IMR-90 (cell line): ENCODE results near the gene GALNT3. TPM values are rescaled to one million over a fixed set of nuclear protein-coding genes. Genes with fewer than 3 reads are reported as not detected.

Experiments used
- ATAC-seq: fragments of 200-7000 bp; cut with Tn5 transposase; 2 replicates; pipeline ENCODE4 v1.9.1; 2020; ENCODE audit warnings: low read depth, mild to moderate bottlenecking, moderate library complexity
- BruUV-seq: library from RNA; stranded (reverse); fragments of 400-500 nt; replicated peaks from 2 replicates; lab custom pipeline; 2021; lab: Mats Ljungman, UMichigan
- CTCF ChIA-PET: fragments of 300-600 bp; formaldehyde crosslinking; extraction: SDS; loops from one replicate; lab custom pipeline; 2021; ENCODE audit warnings: antibody characterized with exemption; lab: Yijun Ruan, JAX
- POLR2A ChIA-PET: fragments of 300-600 bp; sonication (Branson Sonifier 250); formaldehyde crosslinking; loops from one replicate; lab custom pipeline; 2022; ENCODE audit warnings: antibody characterized with exemption; ENCODE audit not compliant: unreplicated experiment; lab: Charles Lee
- DNase-seq: peaks from one replicate; pipeline ENCODE4 v3.0.0; 2013
- H2AFZ ChIP-seq: replicated peaks from 2 replicates; pipeline ENCODE3; 2013; ENCODE audit warnings: low read length, mild to moderate bottlenecking; ENCODE audit not compliant: poor library complexity
- H2AK5ac ChIP-seq: 2 replicates; pipeline ENCODE4 v1.6.1; 2013; ENCODE audit warnings: low read depth, low read length, inconsistent platforms
- H2AK9ac ChIP-seq: replicated peaks from 2 replicates; pipeline ENCODE3; 2013; ENCODE audit warnings: mild to moderate bottlenecking, low read depth, low read length, moderate library complexity; ENCODE audit not compliant: poor library complexity
- H2BK120ac ChIP-seq: 2 replicates; pipeline ENCODE4 v1.6.1; 2013; ENCODE audit warnings: low read depth, low read length, inconsistent platforms
- H2BK15ac ChIP-seq: 3 replicates; pipeline ENCODE4 v1.6.1; 2013; ENCODE audit warnings: low read depth, low read length, inconsistent platforms
- H2BK20ac ChIP-seq: 2 replicates; pipeline ENCODE4 v1.6.1; 2013; ENCODE audit warnings: low read depth, mild to moderate bottlenecking, inconsistent platforms, low read length, moderate library complexity
- H2BK5ac ChIP-seq: 2 replicates; pipeline ENCODE4 v1.6.1; 2013; ENCODE audit warnings: mild to moderate bottlenecking, low read depth, low read length, inconsistent platforms; ENCODE audit not compliant: poor library complexity, severe bottlenecking
- H3K14ac ChIP-seq: replicated peaks from 2 replicates; pipeline ENCODE4 v1.6.1; 2013; ENCODE audit warnings: low read depth, low read length, inconsistent platforms
- H3K18ac ChIP-seq: 2 replicates; pipeline ENCODE4 v1.6.1; 2013; ENCODE audit warnings: low read depth, low read length, control low read depth
- H3K23ac ChIP-seq: 2 replicates; pipeline ENCODE4 v1.6.1; 2013; ENCODE audit warnings: low read depth, low read length, inconsistent platforms
- H3K27ac ChIP-seq: 2 replicates; pipeline ENCODE4 v1.5.1; 2013; ENCODE audit warnings: mild to moderate bottlenecking, control low read depth, low read length; ENCODE audit not compliant: insufficient read depth
- H3K27me3 ChIP-seq: 2 replicates; pipeline ENCODE4 v1.6.1; 2013; ENCODE audit warnings: low read length; ENCODE audit not compliant: control insufficient read depth, insufficient read depth
- H3K36me3 ChIP-seq: 2 replicates; pipeline ENCODE4 v1.6.1; 2013; ENCODE audit warnings: low read length, mixed read lengths; ENCODE audit not compliant: control insufficient read depth, insufficient read depth
- H3K4ac ChIP-seq: 2 replicates; pipeline ENCODE4 v1.6.1; 2013; ENCODE audit warnings: low read depth, low read length, inconsistent platforms
- H3K4me1 ChIP-seq: 2 replicates; pipeline ENCODE4 v1.6.1; 2013; ENCODE audit warnings: low read length, mixed read lengths; ENCODE audit not compliant: control insufficient read depth, insufficient read depth
- H3K4me2 ChIP-seq: 2 replicates; pipeline ENCODE4 v1.6.1; 2013; ENCODE audit warnings: low read depth, mild to moderate bottlenecking, control low read depth, low read length, moderate library complexity
- H3K4me3 ChIP-seq: 2 replicates; pipeline ENCODE4 v1.5.1; 2013; ENCODE audit warnings: low read depth, mild to moderate bottlenecking, control low read depth, low read length, moderate library complexity; ENCODE audit not compliant: insufficient read depth
- H3K56ac ChIP-seq: 2 replicates; pipeline ENCODE4 v1.6.1; 2013; ENCODE audit warnings: low read length, inconsistent platforms; ENCODE audit not compliant: insufficient read depth; ENCODE audit errors: extremely low read depth
- H3K79me1 ChIP-seq, 2 experiments: 2 replicates each; pipeline ENCODE4 v1.6.1; 2013; ENCODE audit warnings: low read length in 2 of 2, inconsistent platforms in 1 of 2, low read depth in 1 of 2
- H3K9ac ChIP-seq: 2 replicates; pipeline ENCODE4 v1.6.1; 2013; ENCODE audit warnings: low read depth, low read length, control low read depth
- H3K9me1 ChIP-seq: 2 replicates; pipeline ENCODE4 v1.6.1; 2013; ENCODE audit warnings: low read length, inconsistent platforms; ENCODE audit not compliant: insufficient read depth
- H3K9me3 ChIP-seq: 2 replicates; pipeline ENCODE4 v1.6.1; 2013; ENCODE audit warnings: low read length; ENCODE audit not compliant: control insufficient read depth, insufficient read depth
- H4K20me1 ChIP-seq: 2 replicates; pipeline ENCODE4 v1.6.1; 2013; ENCODE audit warnings: low read length, inconsistent platforms; ENCODE audit not compliant: insufficient read depth
- H4K5ac ChIP-seq: 2 replicates; pipeline ENCODE4 v1.6.1; 2013; ENCODE audit warnings: mild to moderate bottlenecking, low read depth, low read length, control low read depth
- H4K8ac ChIP-seq, 2 experiments: 2 replicates each; pipeline ENCODE4 v1.6.1; 2013; ENCODE audit warnings: low read depth in 2 of 2, low read length in 2 of 2, control low read depth in 1 of 2, inconsistent platforms in 1 of 2
- H4K91ac ChIP-seq: 2 replicates; pipeline ENCODE4 v1.6.1; 2013; ENCODE audit warnings: low read depth, low read length, inconsistent platforms; ENCODE audit not compliant: insufficient read depth
- BHLHE40 ChIP-seq: fragments of 150-350 bp; IDR thresholded peaks from 2 replicates; pipeline ENCODE4 v1.6.1; 2016; ENCODE audit warnings: mild to moderate bottlenecking, low read depth, low read length
- CEBPB ChIP-seq: IDR thresholded peaks from 2 replicates; pipeline ENCODE4 v1.6.1; 2012; ENCODE audit warnings: low read depth, low read length, improper control_type of control experiment
- ELK1 ChIP-seq: fragments of 150-350 bp; IDR thresholded peaks from 2 replicates; pipeline ENCODE4 v1.6.1; 2016; ENCODE audit warnings: low read depth, mild to moderate bottlenecking, low read length, moderate library complexity, borderline replicate concordance
- FOS ChIP-seq: fragments of 150-350 bp; IDR thresholded peaks from 2 replicates; pipeline ENCODE4 v1.6.1; 2016; ENCODE audit warnings: low read depth, low read length
- MAFK ChIP-seq: IDR thresholded peaks from 2 replicates; pipeline ENCODE4 v1.6.1; 2012; ENCODE audit warnings: low read depth, low read length, improper control_type of control experiment
- MAZ ChIP-seq: IDR thresholded peaks from 2 replicates; pipeline ENCODE4 v1.6.1; 2012; ENCODE audit warnings: low read depth, mild to moderate bottlenecking, low read length, improper control_type of control experiment, moderate library complexity, borderline replicate concordance
- NFE2L2 ChIP-seq: fragments of 150-350 bp; IDR thresholded peaks from 2 replicates; pipeline ENCODE4 v1.6.1; 2016; ENCODE audit warnings: low read depth, mild to moderate bottlenecking, low read length
- RAD21 ChIP-seq: IDR thresholded peaks from 2 replicates; pipeline ENCODE4 v1.6.1; 2012; ENCODE audit warnings: low read length, improper control_type of control experiment
- RCOR1 ChIP-seq: IDR thresholded peaks from 2 replicates; pipeline ENCODE4 v1.6.1; 2012; ENCODE audit warnings: mild to moderate bottlenecking, low read length, improper control_type of control experiment; ENCODE audit not compliant: insufficient replicate concordance
- SMC3 ChIP-seq: fragments of 150-350 bp; IDR thresholded peaks from 2 replicates; pipeline ENCODE4 v1.6.1; 2016; ENCODE audit warnings: low read depth, mild to moderate bottlenecking, antibody characterized with exemption, low read length, moderate library complexity
- USF2 ChIP-seq: fragments of 150-350 bp; IDR thresholded peaks from 2 replicates; pipeline ENCODE4 v1.6.1; 2017; ENCODE audit warnings: mild to moderate bottlenecking, antibody characterized with exemption, low read length, low read depth
- WGBS, 2 experiments: methylation state at CpG; one replicate each; pipeline versions ENCODE4 v1.1.5 to v1.1.7; 2013; ENCODE audit warnings: missing lambda C conversion rate in 2 of 2; ENCODE audit not compliant: insufficient read length in 1 of 2; ENCODE audit errors: extremely low coverage in 2 of 2; 5-methylcytosine and 5-hydroxymethylcytosine counted together
- dilution Hi-C: fragments of 300-500 bp; cut with HindIII; formaldehyde crosslinking; loops from one replicate; pipeline ENCODE4 v1.14.3; 2018; ENCODE audit warnings: low sequenced_read_pairs; ENCODE audit not compliant: unreplicated experiment
- in situ Hi-C: fragments of 300-500 bp; cut with MboI; formaldehyde crosslinking; loops from 3 replicates; pipeline ENCODE4 v1.14.3; 2019; ENCODE audit warnings: low sequenced_read_pairs, inconsistent platforms, mixed read lengths
- intact Hi-C: fragments of 100-400 bp; cut with micrococcal nuclease; formaldehyde crosslinking; loops from 2 replicates; pipeline ENCODE4 v1.10.0; 2022
- polyA plus RNA-seq, 3 experiments: library from polyadenylated mRNA; depleted of rRNA; stranded (reverse); fragments of >200 nt; gene quantifications; 2 replicates each; pipeline ENCODE4 v1.2.3, GENCODE V29; 2012; ENCODE audit warnings: low replicate concordance in 1 of 3
- total RNA-seq: library from RNA; depleted of rRNA; stranded (reverse); fragments of >200 nt; gene quantifications from 2 replicates; pipeline ENCODE4 v1.2.3, GENCODE V29; 2012

GALNT3 gene
- total and polyA plus RNA-seq, 2 of the 4 experiments (the other 2 are of a cell fraction), result 1.1 to 2.0 TPM

GRCh38 chr2:165820296-165820695 is 26.2 kb upstream of the GALNT3 start:
- BruUV-seq, result no TSS peak
- intact Hi-C loops, result no loop called here
- no peak overlapping the region for H3K18ac ChIP-seq
- H4K91ac ChIP-seq, result no peak overlapping the region
- H4K20me1 ChIP-seq, result no peaks in the 10 kb centered on the region
- no peak overlapping the region for H2AK9ac ChIP-seq
- no peak overlapping the region for H2AK5ac ChIP-seq
- H2AFZ ChIP-seq, result no peak overlapping the region
- H2BK120ac ChIP-seq, result no peak overlapping the region
- in situ Hi-C loops, result no loop called here
- TF ChIP-seq CEBPB (no peak), USF2 (no peak), ELK1 (no peak), SMC3 (no peak), FOS (no peak), RCOR1 (no peak), BHLHE40 (no peak), RAD21 (no peak), MAZ (no peak), NFE2L2 (no peak), MAFK (no peak)
- H3K27me3 ChIP-seq, result no peaks in the 10 kb centered on the region
- POLR2A ChIA-PET, result no interaction called here
- no peaks in the 10 kb centered on the region for H3K79me1 ChIP-seq
- ATAC-seq (no peak), DNase-seq (no peak)
- H3K4me1 ChIP-seq, result no peaks in the 10 kb centered on the region
- H3K14ac ChIP-seq, result no peak overlapping the region
- H3K27ac ChIP-seq, result no peak overlapping the region
- CTCF ChIA-PET, result interaction anchor here (1.7 kb wide), 1 partner anchor 54 kb away, joined by 5 read pairs; no protein-coding TSS in a partner anchor
- H3K56ac ChIP-seq, result no peak overlapping the region
- H3K9me3 ChIP-seq, result no peaks in the 10 kb centered on the region
- H2BK20ac ChIP-seq, result no peak overlapping the region
- no peak overlapping the region for H3K4ac ChIP-seq
- H3K9me1 ChIP-seq, result no peaks in the 10 kb centered on the region
- 86% methylated on average over 2 of the region's 2 CpGs; no CpG with 5 or more reads in 1 of the 2 experiments for WGBS, 2 experiments
- H4K8ac ChIP-seq, result no peak overlapping the region
- H2BK5ac ChIP-seq, result no peak overlapping the region
- H2BK15ac ChIP-seq, result no peak overlapping the region; the same call in 2 of the 3 replicates
- no peaks in the 10 kb centered on the region for H3K36me3 ChIP-seq
- H3K4me2 ChIP-seq, result no peak overlapping the region
- H4K5ac ChIP-seq, result no peak overlapping the region
- H3K4me3 ChIP-seq, result no peak overlapping the region
- no peak overlapping the region for H3K23ac ChIP-seq
- H3K9ac ChIP-seq, result no peak overlapping the region
- dilution Hi-C loops, result no loop called here
